22Rv1 (cell line): ENCODE results near the gene RNF44.

Experiments used
- H3K27ac ChIP-seq: fragments of 450-650 bp; 2 replicates; pipeline ENCODE4 v1.5.1; 2017
- CTCF ChIP-seq: fragments of 450-650 bp; IDR thresholded peaks from 2 replicates; pipeline ENCODE4 v1.5.1; 2017; ENCODE audit warnings: mild to moderate bottlenecking
- ZFX ChIP-seq: fragments of 450-650 bp; IDR thresholded peaks from 2 replicates; pipeline ENCODE4 v1.6.1; 2017; ENCODE audit warnings: antibody characterized with exemption, borderline replicate concordance

The RNF44 gene

GRCh38 chr5:176490301-176490700, 46.9 kb downstream of the RNF44 start:
- TF ChIP-seq ZFX (no peak), CTCF (no peak; the same call in 1 of the 2 replicates)
- H3K27ac ChIP-seq = no peak overlapping the region

- TF ChIP-seq CTCF (no peak), ZFX (no peak)
- no peak overlapping the region for H3K27ac ChIP-seq
Observed at GRCh38 chr5:176489077-176489476, 48.1 kb downstream of the RNF44 start.

- 0 out of 2 replicates have a peak overlapping the region, but pooled peaks have one; percentile 14 for H3K27ac ChIP-seq
Observed at GRCh38 chr5:176487160-176487559, 50.0 kb downstream of the RNF44 start.

GRCh38 chr5:176486189-176486757, 50.9 kb downstream of the RNF44 start:
- no peak for TF ChIP-seq ZFX
- no peak for TF ChIP-seq CTCF
- 0 out of 2 replicates have a peak overlapping the region, but pooled peaks have one; percentile 14 for H3K27ac ChIP-seq

GRCh38 chr5:176485176-176485575, 52.0 kb downstream of the RNF44 start:
- H3K27ac ChIP-seq = no peak overlapping the region
- TF ChIP-seq ZFX (no peak), CTCF (no peak)

- no peak overlapping the region for H3K27ac ChIP-seq
Observed at GRCh38 chr5:176481711-176482110, 55.5 kb downstream of the RNF44 start.

More at GRCh38 chr5:176481711-176482110, 55.5 kb downstream of the RNF44 start:
- no peak for TF ChIP-seq ZFX
- no peak for TF ChIP-seq CTCF
